Activated CD8-positive, alpha-beta T cell treated with anti-CD3 and anti-CD28 coated beads for 36 hours (primary cell): ENCODE data around the gene KRT10. TPM values are rescaled to one million over a fixed set of nuclear protein-coding genes. Genes with fewer than 3 reads are reported as not detected.

Experiments
- ATAC-seq: fragments of 200-7000 bp; cut with Tn5 transposase; one replicate; pipeline ENCODE4 v1.10.0; 2021; ENCODE audit warnings: mild to moderate bottlenecking, moderate library complexity
- CTCF ChIA-PET: fragments of 350-600 bp; sonication (Branson Sonifier 250); formaldehyde crosslinking; loops from one replicate; lab custom pipeline; 2021; ENCODE audit warnings: antibody characterized with exemption; lab: Charles Lee
- POLR2A ChIA-PET: fragments of 350-600 bp; sonication (Branson Sonifier 250); formaldehyde crosslinking; loops from one replicate; lab custom pipeline; 2021; ENCODE audit warnings: antibody characterized with exemption; lab: Charles Lee
- DNase-seq: peaks from one replicate; pipeline ENCODE4 v3.0.0-alpha.2; 2020
- H3K27ac Mint-ChIP-seq: one replicate; pipeline ENCODE4 v1.8.0; 2021; ENCODE audit warnings: mild to moderate bottlenecking, mixed read lengths
- H3K27me3 Mint-ChIP-seq: one replicate; pipeline ENCODE4 v1.8.0; 2021; ENCODE audit warnings: mixed read lengths
- H3K36me3 Mint-ChIP-seq: one replicate; pipeline ENCODE4 v1.8.0; 2021; ENCODE audit warnings: low read depth, mixed read lengths
- H3K4me1 Mint-ChIP-seq: one replicate; pipeline ENCODE4 v1.8.0; 2021; ENCODE audit warnings: low read depth, mixed read lengths
- H3K4me3 Mint-ChIP-seq: one replicate; pipeline ENCODE4 v1.8.0; 2021; ENCODE audit warnings: mild to moderate bottlenecking, moderate library complexity, mixed read lengths
- H3K9me3 Mint-ChIP-seq: one replicate; pipeline ENCODE4 v1.8.0; 2021; ENCODE audit warnings: mixed read lengths
- intact Hi-C: fragments of 100-400 bp; cut with micrococcal nuclease; formaldehyde crosslinking; loops from one replicate; pipeline ENCODE4 v1.10.0; 2022
- total RNA-seq, 2 experiments: library from RNA; stranded (reverse); gene quantifications; one replicate each; pipeline ENCODE4 v1.2.3, GENCODE V29; 2021
- TF ChIP-seq, protein P1 (sequence below): fragments of 200-600 bp; IDR thresholded peaks from one replicate; pipeline ENCODE4 v1.8.0; 2022; ENCODE audit warnings: antibody characterized with exemption, mild to moderate bottlenecking

Gene KRT10
- total RNA-seq, 2 experiments from 2014 or later, result 26.9 to 31.3 TPM

DNA sequence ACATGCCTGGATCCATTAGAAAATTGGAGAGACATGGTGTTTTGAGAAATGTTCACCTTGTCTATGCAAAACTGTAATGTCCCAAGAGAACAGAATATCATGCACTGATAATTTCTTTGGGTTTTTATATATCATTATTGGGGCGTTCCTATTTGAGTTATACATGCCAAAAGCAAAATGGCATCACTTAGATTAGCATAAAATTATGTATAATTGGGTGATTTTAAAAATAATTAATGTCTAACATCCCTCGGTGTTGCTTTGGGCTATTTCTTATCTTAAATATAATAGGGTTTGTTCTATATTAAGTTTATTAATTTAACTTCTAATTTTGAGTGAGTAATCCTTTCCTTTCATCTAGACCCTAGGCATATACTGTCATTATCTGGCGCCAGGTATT lies 22.6 kb downstream of the KRT10 start, which contains the start of gene KRT28:
TSS of gene KRT28 (minus strand) at position 101 of the 400 bp plus-strand sequence. CDS start at position 35, 66 bp downstream.
- H3K36me3 Mint-ChIP-seq, result no peaks in the 10 kb centered on the region
- DNase-seq, result no peak
- CTCF ChIA-PET, result no interaction called here
- H3K9me3 Mint-ChIP-seq, result no peaks in the 10 kb centered on the region
- no peak for ATAC-seq
- H3K27ac Mint-ChIP-seq, result no peak within 1 kb of the TSS
- no peak within 1 kb of the TSS for H3K4me3 Mint-ChIP-seq
- H3K4me1 Mint-ChIP-seq, result peaks cover 2% of the 10 kb centered on the region
- intact Hi-C loops, result no loop called here
- TF ChIP-seq, protein P1, sequence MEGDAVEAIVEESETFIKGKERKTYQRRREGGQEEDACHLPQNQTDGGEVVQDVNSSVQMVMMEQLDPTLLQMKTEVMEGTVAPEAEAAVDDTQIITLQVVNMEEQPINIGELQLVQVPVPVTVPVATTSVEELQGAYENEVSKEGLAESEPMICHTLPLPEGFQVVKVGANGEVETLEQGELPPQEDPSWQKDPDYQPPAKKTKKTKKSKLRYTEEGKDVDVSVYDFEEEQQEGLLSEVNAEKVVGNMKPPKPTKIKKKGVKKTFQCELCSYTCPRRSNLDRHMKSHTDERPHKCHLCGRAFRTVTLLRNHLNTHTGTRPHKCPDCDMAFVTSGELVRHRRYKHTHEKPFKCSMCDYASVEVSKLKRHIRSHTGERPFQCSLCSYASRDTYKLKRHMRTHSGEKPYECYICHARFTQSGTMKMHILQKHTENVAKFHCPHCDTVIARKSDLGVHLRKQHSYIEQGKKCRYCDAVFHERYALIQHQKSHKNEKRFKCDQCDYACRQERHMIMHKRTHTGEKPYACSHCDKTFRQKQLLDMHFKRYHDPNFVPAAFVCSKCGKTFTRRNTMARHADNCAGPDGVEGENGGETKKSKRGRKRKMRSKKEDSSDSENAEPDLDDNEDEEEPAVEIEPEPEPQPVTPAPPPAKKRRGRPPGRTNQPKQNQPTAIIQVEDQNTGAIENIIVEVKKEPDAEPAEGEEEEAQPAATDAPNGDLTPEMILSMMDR, result no peak
- peaks cover 27% of the 10 kb centered on the region for H3K27me3 Mint-ChIP-seq
- POLR2A ChIA-PET, result no interaction called here

DNA sequence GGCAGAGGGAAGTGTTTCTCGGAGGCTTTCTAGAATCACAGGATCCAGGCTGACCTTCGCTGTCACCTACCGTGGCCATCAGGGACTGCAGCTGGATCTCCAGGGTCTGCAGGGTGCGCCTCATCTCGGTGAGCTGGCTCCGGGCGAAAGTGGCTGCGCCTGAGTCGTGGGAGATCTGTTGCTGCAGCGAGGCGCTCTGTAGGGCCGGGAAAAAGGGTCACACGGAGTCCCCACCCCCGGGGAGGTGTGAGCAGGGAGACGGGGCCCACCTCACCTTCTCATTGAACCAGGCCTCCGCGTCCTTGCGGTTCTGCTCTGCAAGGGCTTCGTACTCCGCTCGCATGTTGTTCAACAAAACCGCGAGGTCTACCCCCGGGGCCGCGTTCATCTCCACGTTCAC lies 25.6 kb downstream of the KRT10 start:
- no peaks in the 10 kb centered on the region for H3K4me1 Mint-ChIP-seq
- peaks cover 21% of the 10 kb centered on the region for H3K27me3 Mint-ChIP-seq
- ChIA-PET POLR2A (no interaction called here), CTCF (interaction anchor here (1.4 kb wide), 1 partner anchor 852 kb away, joined by 3 read pairs; no protein-coding TSS in a partner anchor)
- H3K4me3 Mint-ChIP-seq, result no peak overlapping the region
- H3K36me3 Mint-ChIP-seq, result no peaks in the 10 kb centered on the region
- intact Hi-C loops, result no loop called here
- ATAC-seq, result no peak
- H3K9me3 Mint-ChIP-seq, result no peaks in the 10 kb centered on the region
- TF ChIP-seq, protein P1, result no peak
- no peak for DNase-seq
- no peak overlapping the region for H3K27ac Mint-ChIP-seq

DNA sequence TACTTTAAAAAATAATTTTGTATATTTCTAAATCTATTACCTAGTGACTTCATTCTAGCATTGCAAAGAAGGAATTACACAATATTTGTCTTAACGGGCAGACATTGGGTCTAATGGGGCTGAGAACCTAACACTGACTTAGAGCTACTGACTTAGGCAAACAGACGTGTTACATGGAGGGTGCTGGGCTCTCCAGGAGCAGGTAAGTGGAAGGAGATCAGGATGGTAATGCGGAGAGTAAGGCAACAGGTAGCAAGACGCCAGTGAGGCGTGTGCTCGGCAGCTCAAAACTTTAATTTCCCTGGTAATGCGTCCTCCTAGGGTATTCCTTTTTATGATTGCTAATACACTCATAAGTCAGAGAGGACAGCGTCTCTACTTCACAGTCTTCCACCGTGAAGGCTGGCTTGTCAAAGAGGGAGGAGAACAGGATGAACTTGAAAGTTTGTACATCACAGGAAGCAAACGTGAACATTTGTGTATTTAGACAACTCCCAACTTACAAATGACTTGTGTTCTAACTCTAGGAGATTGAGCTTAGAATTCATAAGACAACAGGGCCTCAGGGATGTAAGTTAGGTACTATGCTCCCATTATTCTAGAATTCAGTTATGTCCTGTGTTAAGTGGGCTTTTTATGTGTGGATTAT lies 27.3 kb downstream of the KRT10 start:
- CTCF ChIA-PET, result interaction anchor here (1.0 kb wide), 1 partner anchor 9 kb away, joined by 3 read pairs; no protein-coding TSS in a partner anchor
- Mint-ChIP-seq H3K9me3 (no peaks in the 10 kb centered on the region), H3K4me3 (no peak overlapping the region), H3K27me3 (peaks cover 21% of the 10 kb centered on the region), H3K4me1 (no peaks in the 10 kb centered on the region), H3K36me3 (no peaks in the 10 kb centered on the region), H3K27ac (no peak overlapping the region)
- TF ChIP-seq, protein P1, result no peak
- ATAC-seq (no peak), DNase-seq (no peak)
- intact Hi-C loops, result no loop called here
- POLR2A ChIA-PET, result no interaction called here

DNA sequence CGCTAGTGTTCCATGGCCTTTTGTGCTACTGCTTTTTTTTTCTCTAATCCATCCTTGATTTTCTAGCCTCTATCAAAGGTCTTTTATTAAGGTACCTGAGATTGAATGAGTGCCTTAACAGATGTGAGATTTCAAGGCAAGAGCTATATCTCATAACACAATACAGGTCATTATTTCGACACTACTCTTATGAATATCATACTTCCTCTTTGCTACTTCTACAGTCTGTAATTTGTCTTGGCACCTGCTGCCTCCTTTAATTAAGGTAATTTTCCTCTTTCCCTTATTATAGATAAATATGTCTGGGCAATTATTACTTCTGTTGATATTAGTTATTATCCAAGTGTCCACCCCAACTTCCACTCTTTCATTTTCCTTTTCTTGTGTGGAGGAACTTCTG lies 27.9 kb downstream of the KRT10 start:
- no peak overlapping the region for H3K27ac Mint-ChIP-seq
- intact Hi-C loops, result no loop called here
- ChIA-PET POLR2A (no interaction called here), CTCF (no interaction called here)
- no peaks in the 10 kb centered on the region for H3K36me3 Mint-ChIP-seq
- H3K4me3 Mint-ChIP-seq, result no peak overlapping the region
- peaks cover 20% of the 10 kb centered on the region for H3K27me3 Mint-ChIP-seq
- H3K9me3 Mint-ChIP-seq, result no peaks in the 10 kb centered on the region
- DNase-seq (no peak), ATAC-seq (no peak)
- TF ChIP-seq, protein P1, result no peak
- H3K4me1 Mint-ChIP-seq, result no peaks in the 10 kb centered on the region

DNA sequence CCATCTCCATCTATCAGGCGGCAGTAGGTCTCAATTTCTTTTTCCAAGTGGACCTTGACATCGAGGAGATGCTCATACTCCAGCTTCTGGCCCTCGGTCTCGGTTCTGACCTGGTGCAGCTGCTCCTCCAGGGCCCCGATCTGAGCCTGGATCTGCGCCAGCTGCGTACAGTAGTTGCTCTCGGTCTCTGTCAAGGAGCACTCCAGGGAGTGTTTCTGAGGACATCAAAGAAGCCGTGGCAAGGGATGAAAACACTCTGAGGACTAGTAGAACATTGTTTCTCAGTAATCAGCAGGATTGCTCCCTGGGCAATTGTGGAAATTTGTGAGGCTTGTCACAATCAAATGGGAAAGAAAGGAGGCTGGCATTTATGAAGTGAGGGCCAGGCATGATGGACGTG lies 28.6 kb downstream of the KRT10 start:
- Mint-ChIP-seq H3K27ac (no peak overlapping the region), H3K4me1 (no peaks in the 10 kb centered on the region), H3K27me3 (peaks cover 15% of the 10 kb centered on the region), H3K9me3 (no peaks in the 10 kb centered on the region), H3K4me3 (no peak overlapping the region), H3K36me3 (no peaks in the 10 kb centered on the region)
- no peak for DNase-seq
- TF ChIP-seq, protein P1, result no peak
- intact Hi-C loops, result no loop called here
- CTCF ChIA-PET, result interaction anchor here (1.0 kb wide), 1 partner anchor 868 kb away, joined by 3 read pairs; no protein-coding TSS in a partner anchor
- POLR2A ChIA-PET, result no interaction called here
- ATAC-seq, result no peak
